Mucosa of gallbladder (tissue), 1 donor: ENCODE data around the gene DHX16. TPM values are rescaled to one million over a fixed set of nuclear protein-coding genes. Genes with fewer than 3 reads are reported as not detected.
A peak's percentile ranks its signal among the peaks of the same experiment; 100 is the strongest.

Source experiments
- DNase-seq: peaks from one replicate; pipeline ENCODE4 v3.0.0-alpha.2; 2020; ENCODE audit warnings: low spot score
- total RNA-seq: library from RNA; stranded (reverse); gene quantifications from one replicate; pipeline ENCODE4 v1.2.1, GENCODE V29; 2021
- donor health status: DM: no; HTN: no; CAD: no.

The DHX16 gene
- total RNA-seq, 1 donor from 2014 or later, result 31.2 TPM

- DNase-seq, result no peak
Observed at GRCh38 chr6:30696432-30696831, 23.6 kb upstream of the DHX16 start.

- no peak for DNase-seq
Observed at GRCh38 chr6:30691208-30691847, 18.5 kb upstream of the DHX16 start.

GRCh38 chr6:30690403-30691207 lies 17.8 kb upstream of the DHX16 start, which contains the start of gene NRM:
Gene NRM, minus strand, starts transcription at chr6:30690984. Its CDS starts 10 bp downstream, at chr6:30690974.
- DNase-seq, result peak; percentile 86

- DNase-seq, result no peak
Observed at GRCh38 chr6:30689985-30690384, 17.2 kb upstream of the DHX16 start.

GRCh38 chr6:30689022-30689865 lies 16.4 kb upstream of the DHX16 start:
- no peak for DNase-seq

GRCh38 chr6:30688569-30688968 lies 15.8 kb upstream of the DHX16 start:
- DNase-seq, result no peak

GRCh38 chr6:30687659-30688431 lies 15.0 kb upstream of the DHX16 start:
- no peak for DNase-seq

- DNase-seq, result peak; percentile 86
Observed at GRCh38 chr6:30686908-30687658, 14.3 kb upstream of the DHX16 start.

- DNase-seq, result peak; percentile 66
Observed at GRCh38 chr6:30686009-30686907, 13.5 kb upstream of the DHX16 start, which contains the start of gene PPP1R18. Gene PPP1R18, minus strand, starts transcription at chr6:30686645. Its CDS starts 627 bp downstream, at chr6:30686018.

GRCh38 chr6:30685157-30686008 lies 12.6 kb upstream of the DHX16 start:
- no peak for DNase-seq

- peak; percentile 40 for DNase-seq
Observed at GRCh38 chr6:30684386-30685156, 11.8 kb upstream of the DHX16 start.

- no peak for DNase-seq
Observed at GRCh38 chr6:30683980-30684338, 11.2 kb upstream of the DHX16 start.

GRCh38 chr6:30683183-30683979 lies 10.6 kb upstream of the DHX16 start:
- DNase-seq, result no peak

GRCh38 chr6:30682143-30683117 lies 9.6 kb upstream of the DHX16 start:
- peak; percentile 82 for DNase-seq

GRCh38 chr6:30681766-30682142 lies 8.9 kb upstream of the DHX16 start:
- DNase-seq, result no peak
